GM21515 (cell line): Measurements from ENCODE around the gene KCNN4.

Source experiments
- ATAC-seq: cut with Tn5 transposase; IDR thresholded peaks from one replicate; pipeline ENCODE4 v1.9.1; 2021; ENCODE audit not compliant: unreplicated experiment

The KCNN4 gene

DNA sequence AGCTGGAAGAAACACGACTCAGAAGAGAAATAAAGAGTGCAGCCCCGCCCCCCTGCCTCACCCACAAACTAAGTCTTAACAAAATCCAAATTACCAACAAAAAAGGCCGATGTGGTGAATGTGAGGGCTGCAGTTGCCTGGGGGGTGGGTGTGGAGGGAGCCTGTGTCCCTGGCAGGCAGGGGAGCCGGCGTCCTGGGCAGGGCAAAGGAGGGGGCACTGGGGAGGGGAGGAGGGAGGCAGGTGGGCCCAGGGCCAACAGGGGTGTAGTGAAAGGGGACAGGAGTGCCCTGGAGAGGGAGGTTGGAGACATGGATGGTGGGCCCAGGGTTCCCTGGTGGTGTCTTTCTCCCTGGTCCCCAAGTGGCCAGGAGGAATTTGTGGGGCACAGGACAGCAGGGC, 60.9 kb downstream of the KCNN4 start:
- no peak for ATAC-seq

DNA sequence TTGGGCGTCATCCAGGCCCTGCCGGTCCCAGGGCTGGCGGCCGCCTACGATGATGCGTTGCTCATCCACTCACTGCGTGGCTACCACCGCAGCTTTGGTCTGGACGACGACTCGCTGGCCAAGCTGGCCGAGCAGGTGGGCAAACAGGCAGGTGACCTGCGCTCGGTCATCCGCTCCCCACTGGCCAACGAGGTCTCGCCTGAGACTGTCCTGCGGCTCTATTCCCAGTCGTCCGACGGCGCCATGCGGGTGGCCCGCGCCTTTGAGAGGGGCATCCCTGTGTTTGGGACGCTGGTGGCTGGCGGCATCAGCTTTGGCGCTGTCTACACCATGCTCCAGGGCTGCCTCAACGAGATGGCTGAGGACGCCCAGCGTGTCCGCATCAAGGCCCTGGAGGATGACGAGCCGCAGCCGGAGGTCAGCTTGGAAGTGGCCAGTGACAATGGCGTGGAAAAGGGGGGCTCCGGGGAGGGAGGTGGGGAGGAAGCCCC, 61.4 kb downstream of the KCNN4 start:
- no peak for ATAC-seq

DNA sequence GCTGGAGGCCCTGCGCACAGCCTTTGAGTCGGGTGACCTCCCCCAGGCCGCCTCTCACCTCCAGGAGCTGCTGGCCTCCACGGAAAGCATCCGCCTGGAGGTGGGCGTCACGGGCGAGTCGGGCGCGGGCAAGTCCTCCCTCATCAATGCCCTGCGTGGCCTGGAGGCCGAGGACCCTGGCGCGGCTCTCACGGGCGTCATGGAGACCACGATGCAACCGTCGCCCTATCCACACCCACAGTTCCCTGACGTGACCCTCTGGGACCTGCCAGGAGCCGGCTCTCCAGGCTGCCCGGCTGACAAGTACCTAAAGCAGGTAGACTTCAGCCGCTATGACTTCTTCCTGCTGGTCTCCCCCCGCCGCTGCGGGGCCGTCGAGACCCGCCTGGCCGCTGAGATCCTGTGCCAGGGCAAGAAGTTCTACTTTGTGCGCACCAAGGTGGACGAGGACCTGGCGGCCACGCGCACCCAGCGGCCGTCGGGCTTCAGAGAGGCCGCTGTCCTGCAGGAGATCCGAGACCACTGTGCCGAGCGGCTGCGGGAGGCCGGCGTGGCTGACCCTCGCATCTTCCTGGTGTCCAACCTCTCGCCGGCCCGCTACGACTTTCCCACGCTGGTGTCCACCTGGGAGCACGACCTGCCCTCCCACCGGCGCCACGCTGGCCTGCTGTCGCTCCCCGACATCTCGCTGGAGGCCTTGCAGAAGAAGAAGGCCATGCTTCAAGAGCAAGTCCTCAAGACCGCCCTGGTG, 62.0 kb downstream of the KCNN4 start:
- ATAC-seq = no peak
